Esophagus squamous epithelium (tissue), 5 donors: ENCODE measurements around the gene LARP1B. TPM values are rescaled to one million over a fixed set of nuclear protein-coding genes. Genes with fewer than 3 reads are reported as not detected.
"Not testable (repeated sequence)": the region's sequence is repeated elsewhere in the genome, so short reads cannot be mapped to it uniquely, and the experiment has no call there.

Experiments
- DNase-seq: peaks from one replicate; lab custom pipeline; 2025; lab: John Stamatoyannopoulos, UW
- H3K27ac ChIP-seq, 4 donors: fragments of 200-600 bp; sonication (generic); one replicate each; pipeline ENCODE4 v1.5.1; 2016 to 2019; ENCODE audit warnings: mild to moderate bottlenecking in 1 of 4
- H3K27me3 ChIP-seq, 4 donors: fragments of 200-600 bp; sonication (generic); 1 replicate in 3 of 4; 2 replicates in 1 of 4; pipeline versions ENCODE4 v1.5.1 to v1.6.0; 2017 to 2021; ENCODE audit warnings: antibody characterized with exemption in 1 of 4
- H3K36me3 ChIP-seq, 3 donors: fragments of 200-600 bp; sonication (generic); one replicate each; pipeline ENCODE4 v1.5.1; 2016 to 2019
- H3K4me1 ChIP-seq, 3 donors: fragments of 200-600 bp; sonication (generic); one replicate each; pipeline ENCODE4 v1.5.1; 2017 to 2019
- H3K4me3 ChIP-seq, 4 donors: fragments of 200-600 bp; sonication (generic); 1 replicate in 3 of 4; 2 replicates in 1 of 4; pipeline ENCODE4 v1.5.1; 2016 to 2019; ENCODE audit warnings: mild to moderate bottlenecking in 2 of 4, moderate library complexity in 1 of 4
- H3K9me3 ChIP-seq, 3 donors: fragments of 200-600 bp; sonication (generic); one replicate each; pipeline ENCODE4 v1.5.1; 2016 to 2019
- POLR2A ChIP-seq, 4 donors: fragments of 450-650 bp; IDR thresholded peaks; one replicate each; pipeline ENCODE4 v1.6.1; 2017; ENCODE audit warnings: antibody characterized with exemption in 4 of 4, mild to moderate bottlenecking in 4 of 4, moderate library complexity in 3 of 4
- WGBS, 2 donors: methylation state at CpG; one replicate each; pipeline ENCODE4 v1.1.5; 2018; 5-methylcytosine and 5-hydroxymethylcytosine counted together
- intact Hi-C: fragments of 100-400 bp; cut with DNase I; formaldehyde crosslinking; loops from one replicate; pipeline ENCODE4 v1.15.0; 2022
- total RNA-seq, 4 donors: library from RNA; depleted of rRNA; stranded (reverse); fragments of >200 nt; gene quantifications; one replicate each; pipeline ENCODE4 v1.1.0, GENCODE V29; 2016
- TF ChIP-seq, protein P1 (sequence below), 6 experiments: fragments of 450-650 bp in 4 of 6; fragments of 200-600 bp in 2 of 6; sonication (generic) in 2 of 6; IDR thresholded peaks; one replicate each; pipeline ENCODE4 v1.5.1; 2016 to 2019; ENCODE audit warnings: antibody characterized with exemption in 6 of 6, mild to moderate bottlenecking in 4 of 6, moderate library complexity in 4 of 6
- donor health status: DM: yes; HTN: yes; CAD: no.

The LARP1B gene
- total RNA-seq, 4 donors from 2014 or later: 11.5 to 29.2 (median 16.4) TPM

DNA sequence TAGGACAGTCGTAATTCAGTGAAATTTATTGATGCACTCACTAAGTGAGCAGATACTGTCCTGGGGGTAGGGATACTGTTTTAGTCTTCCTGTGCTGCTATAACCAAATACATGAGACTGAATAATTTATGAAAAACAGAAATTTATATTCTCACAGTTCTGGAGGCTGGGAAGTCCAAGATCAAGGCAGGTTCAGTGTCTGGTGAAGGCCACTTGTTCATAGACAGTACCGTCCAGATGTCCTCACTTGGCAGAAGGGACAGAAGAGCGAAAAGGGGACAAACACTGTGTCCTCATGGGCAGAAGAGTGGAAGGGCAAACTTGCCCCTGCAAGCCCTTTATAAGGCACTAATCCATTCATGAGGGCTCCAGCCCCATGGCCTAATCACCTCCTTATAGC, 180.9 kb downstream of the LARP1B start:
- H3K36me3 ChIP-seq: no peaks in the 10 kb centered on the region
- DNase-seq: no peak
- 79 to 80% methylated on average over 3 of the region's 3 CpGs for WGBS, 2 donors
- no peak overlapping the region for H3K27ac ChIP-seq
- H3K4me1 ChIP-seq: no peaks in the 10 kb centered on the region
- H3K27me3 ChIP-seq: no peaks in the 10 kb centered on the region
- TF ChIP-seq, protein P1, sequence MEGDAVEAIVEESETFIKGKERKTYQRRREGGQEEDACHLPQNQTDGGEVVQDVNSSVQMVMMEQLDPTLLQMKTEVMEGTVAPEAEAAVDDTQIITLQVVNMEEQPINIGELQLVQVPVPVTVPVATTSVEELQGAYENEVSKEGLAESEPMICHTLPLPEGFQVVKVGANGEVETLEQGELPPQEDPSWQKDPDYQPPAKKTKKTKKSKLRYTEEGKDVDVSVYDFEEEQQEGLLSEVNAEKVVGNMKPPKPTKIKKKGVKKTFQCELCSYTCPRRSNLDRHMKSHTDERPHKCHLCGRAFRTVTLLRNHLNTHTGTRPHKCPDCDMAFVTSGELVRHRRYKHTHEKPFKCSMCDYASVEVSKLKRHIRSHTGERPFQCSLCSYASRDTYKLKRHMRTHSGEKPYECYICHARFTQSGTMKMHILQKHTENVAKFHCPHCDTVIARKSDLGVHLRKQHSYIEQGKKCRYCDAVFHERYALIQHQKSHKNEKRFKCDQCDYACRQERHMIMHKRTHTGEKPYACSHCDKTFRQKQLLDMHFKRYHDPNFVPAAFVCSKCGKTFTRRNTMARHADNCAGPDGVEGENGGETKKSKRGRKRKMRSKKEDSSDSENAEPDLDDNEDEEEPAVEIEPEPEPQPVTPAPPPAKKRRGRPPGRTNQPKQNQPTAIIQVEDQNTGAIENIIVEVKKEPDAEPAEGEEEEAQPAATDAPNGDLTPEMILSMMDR (IDR thresholded peaks at IDR 0.05): no peak
- TF ChIP-seq POLR2A (IDR thresholded peaks at IDR 0.05): no peak
- H3K9me3 ChIP-seq: no peaks in the 10 kb centered on the region
- intact Hi-C loops: no loop called here
- no peak overlapping the region for H3K4me3 ChIP-seq

DNA sequence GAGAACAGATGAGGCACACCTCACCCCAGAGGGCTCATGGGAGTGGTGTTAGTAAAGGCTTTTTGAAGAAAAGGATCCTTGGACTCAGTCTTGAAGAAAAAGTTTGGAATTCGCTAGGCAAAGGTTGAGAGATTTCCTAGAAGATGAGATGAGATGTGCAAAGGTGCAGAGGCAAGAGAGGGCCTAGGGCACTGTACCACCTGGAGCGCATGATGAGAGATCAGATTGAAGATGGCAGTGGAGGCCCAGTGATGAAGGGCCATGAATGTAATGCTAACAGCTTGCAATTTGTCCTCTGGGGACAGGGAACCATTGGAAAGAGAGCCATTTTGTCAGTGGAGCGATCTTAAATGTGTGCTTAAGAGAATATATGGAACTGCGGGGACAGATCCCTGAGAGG, 181.5 kb downstream of the LARP1B start:
- H3K9me3 ChIP-seq: no peaks in the 10 kb centered on the region
- intact Hi-C loops: no loop called here
- no peak for DNase-seq
- H3K27me3 ChIP-seq: no peaks in the 10 kb centered on the region
- H3K27ac ChIP-seq: no peak overlapping the region
- TF ChIP-seq, protein P1 (IDR thresholded peaks at IDR 0.05): no peak
- no peak for TF ChIP-seq POLR2A (IDR thresholded peaks at IDR 0.05)
- H3K4me1 ChIP-seq: no peaks in the 10 kb centered on the region
- WGBS, 2 donors: 91 to 92% methylated on average over 4 of the region's 4 CpGs
- no peak overlapping the region for H3K4me3 ChIP-seq
- no peaks in the 10 kb centered on the region for H3K36me3 ChIP-seq

DNA sequence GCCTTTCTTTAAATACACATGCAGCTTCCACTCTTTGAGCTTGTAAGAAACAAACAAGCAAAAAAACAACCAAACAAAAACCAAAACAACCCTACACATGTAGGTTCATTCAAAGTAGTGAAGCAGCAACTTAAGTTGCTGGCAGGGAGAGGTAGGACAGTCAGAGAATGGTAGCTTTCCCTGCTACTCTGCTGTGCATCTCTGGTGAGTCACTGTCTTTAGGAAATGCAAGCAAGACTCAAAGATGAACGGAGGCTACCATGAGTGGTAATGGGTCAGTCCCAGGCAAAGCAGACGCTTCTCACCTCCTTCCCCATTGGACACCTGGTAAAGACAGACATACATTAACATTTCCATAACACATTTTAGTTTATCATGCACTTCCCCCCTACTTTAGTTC, 183.3 kb downstream of the LARP1B start:
- Histone ChIP-seq H3K27ac (no peak overlapping the region), H3K36me3 (no peaks in the 10 kb centered on the region), H3K4me1 (no peaks in the 10 kb centered on the region), H3K4me3 (no peak overlapping the region), H3K9me3 (no peaks in the 10 kb centered on the region), H3K27me3 (no peaks in the 10 kb centered on the region)
- intact Hi-C loops: no loop called here
- TF ChIP-seq, protein P1 (IDR thresholded peaks at IDR 0.05): no peak
- TF ChIP-seq POLR2A (IDR thresholded peaks at IDR 0.05): no peak
- WGBS, 2 donors: 72 to 79% methylated on average over 2 of the region's 2 CpGs
- DNase-seq: no peak

DNA sequence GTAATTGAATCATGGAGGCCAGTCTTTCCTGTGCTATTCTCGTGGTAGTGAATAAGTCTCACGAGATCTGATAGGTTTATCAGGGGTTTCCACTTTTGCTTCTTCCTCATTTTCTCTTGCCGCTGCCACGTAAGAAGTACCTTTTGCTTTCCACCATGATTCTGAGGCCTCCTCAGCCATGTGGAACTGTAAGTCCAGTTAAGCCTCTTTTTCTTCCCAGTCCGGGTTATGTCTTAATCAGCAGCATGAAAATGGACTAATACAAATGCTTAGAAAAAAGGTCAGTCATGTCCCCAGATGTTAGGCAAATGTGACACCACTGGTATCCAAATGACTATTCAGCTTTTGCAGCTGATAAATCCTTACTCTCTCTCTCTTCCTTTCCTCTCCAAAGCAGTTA, 184.3 kb downstream of the LARP1B start:
- WGBS, 2 donors: 79 to 83% methylated on average over 5 of the region's 5 CpGs
- H3K4me1 ChIP-seq, H3K9me3 ChIP-seq, intact Hi-C loops, H3K27ac ChIP-seq, H3K36me3 ChIP-seq, DNase-seq, H3K27me3 ChIP-seq, H3K4me3 ChIP-seq: not testable (repeated sequence)

DNA sequence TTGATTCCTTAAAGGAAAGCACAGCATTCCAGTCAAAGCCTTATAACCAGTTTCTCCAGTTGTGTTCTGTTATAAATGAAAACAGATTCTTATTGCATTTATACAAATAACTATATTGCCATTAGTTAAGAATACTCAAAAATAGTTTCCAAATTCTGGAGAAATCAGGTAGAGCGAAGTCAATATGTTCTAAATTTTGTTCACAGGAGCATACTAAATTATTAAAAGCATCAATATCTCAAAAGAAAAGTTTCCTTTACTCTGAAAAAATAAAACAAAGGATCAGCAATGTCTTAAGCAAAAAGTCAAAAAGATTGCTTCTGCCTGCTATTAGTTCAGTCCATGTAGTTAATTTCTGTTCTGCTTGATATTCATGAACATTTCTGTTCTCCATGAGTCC, 186.8 kb downstream of the LARP1B start:
- Histone ChIP-seq H3K27me3 (no peaks in the 10 kb centered on the region), H3K4me1 (no peaks in the 10 kb centered on the region), H3K4me3 (no peak overlapping the region), H3K9me3 (peaks cover 0 to 4% (median 0%) of the 10 kb centered on the region in 3 donors), H3K36me3 (no peaks in the 10 kb centered on the region), H3K27ac (no peak overlapping the region)
- no peak for DNase-seq
- WGBS, 2 donors: 79 to 100% methylated on average over 1 of the region's 1 CpG
- TF ChIP-seq POLR2A (IDR thresholded peaks at IDR 0.05): no peak
- TF ChIP-seq, protein P1 (IDR thresholded peaks at IDR 0.05): no peak
- intact Hi-C loops: no loop called here
